Chondrocyte (in vitro differentiated cells): ENCODE measurements around the gene EIF3J. TPM values are rescaled to one million over a fixed set of nuclear protein-coding genes. Genes with fewer than 3 reads are reported as not detected.
"Not testable (repeated sequence)": the region's sequence is repeated elsewhere in the genome, so short reads cannot be mapped to it uniquely, and the experiment has no call there.

ENCODE experiments used
- DNase-seq: peaks from one replicate; pipeline ENCODE4 v3.0.0; 2021; ENCODE audit warnings: mixed read lengths, low spot score
- H3K27ac Mint-ChIP-seq: one replicate; pipeline ENCODE4 v1.8.0; 2021; ENCODE audit warnings: mild to moderate bottlenecking, moderate library complexity, mixed read lengths; ENCODE audit not compliant: unreplicated experiment
- H3K27me3 Mint-ChIP-seq: 2 replicates; pipeline ENCODE4 v1.8.0; 2021; ENCODE audit warnings: low read depth, mixed read lengths
- H3K36me3 Mint-ChIP-seq: 2 replicates; pipeline ENCODE4 v1.8.0; 2021; ENCODE audit warnings: low read depth, mixed read lengths
- H3K4me1 Mint-ChIP-seq: 2 replicates; pipeline ENCODE4 v1.8.0; 2021; ENCODE audit warnings: low read depth, mild to moderate bottlenecking, mixed read lengths
- H3K4me3 Mint-ChIP-seq: one replicate; pipeline ENCODE4 v1.8.0; 2021; ENCODE audit warnings: mild to moderate bottlenecking, moderate library complexity, mixed read lengths; ENCODE audit not compliant: unreplicated experiment
- H3K9me3 Mint-ChIP-seq: 2 replicates; pipeline ENCODE4 v1.8.0; 2021; ENCODE audit warnings: low read depth, mixed read lengths
- total RNA-seq: library from RNA; stranded (reverse); gene quantifications from 3 replicates; pipeline ENCODE4 v1.2.1, GENCODE V29; 2021
- TF ChIP-seq, protein P1 (sequence below): fragments of 200-600 bp; sonication (generic); IDR thresholded peaks from 2 replicates; pipeline ENCODE4 v1.5.0; 2021; ENCODE audit warnings: antibody characterized with exemption, mild to moderate bottlenecking, moderate library complexity

The EIF3J gene
- total RNA-seq, 1 donor from 2014 or later, result 98.0 TPM

DNA sequence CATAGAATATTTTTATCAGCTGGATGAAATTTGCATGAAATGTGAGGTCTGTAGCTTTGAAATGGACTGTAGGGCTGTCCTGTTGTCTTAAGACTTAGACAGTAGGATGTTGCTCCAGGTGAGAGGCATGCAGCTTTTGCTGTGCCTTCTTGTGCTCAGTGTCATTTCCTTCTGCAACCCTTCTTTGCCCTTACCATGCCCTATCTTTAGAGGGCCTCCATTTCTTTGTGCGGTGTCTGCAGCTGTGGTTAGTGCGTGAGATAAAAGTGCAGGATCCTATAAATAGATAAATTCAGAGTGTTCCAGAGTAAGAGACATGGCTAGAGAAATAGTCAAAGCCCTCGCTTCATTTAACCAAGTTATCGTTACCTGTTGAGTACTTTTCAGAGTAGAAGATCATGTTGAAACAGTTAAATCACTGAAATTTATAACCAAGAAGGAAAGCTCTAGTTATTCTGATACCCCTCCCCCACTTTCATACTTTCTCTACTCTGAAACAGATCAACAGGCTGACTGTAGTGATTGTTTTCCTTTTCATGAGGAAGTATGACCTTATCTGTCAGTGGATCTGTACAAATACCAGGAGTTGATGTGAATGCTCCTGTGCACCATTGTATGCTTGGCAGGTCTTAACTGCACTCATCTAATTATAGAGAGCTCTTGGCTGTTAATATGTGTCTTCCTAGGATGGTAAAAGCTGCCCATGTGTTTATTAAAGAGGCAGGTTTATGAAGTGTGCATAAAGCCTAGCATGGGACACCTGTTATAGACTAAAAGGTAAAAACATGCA is 18.2 kb downstream of the EIF3J start:
- Mint-ChIP-seq H3K27me3 (no peaks in the 10 kb centered on the region), H3K27ac (no peak overlapping the region)

DNA sequence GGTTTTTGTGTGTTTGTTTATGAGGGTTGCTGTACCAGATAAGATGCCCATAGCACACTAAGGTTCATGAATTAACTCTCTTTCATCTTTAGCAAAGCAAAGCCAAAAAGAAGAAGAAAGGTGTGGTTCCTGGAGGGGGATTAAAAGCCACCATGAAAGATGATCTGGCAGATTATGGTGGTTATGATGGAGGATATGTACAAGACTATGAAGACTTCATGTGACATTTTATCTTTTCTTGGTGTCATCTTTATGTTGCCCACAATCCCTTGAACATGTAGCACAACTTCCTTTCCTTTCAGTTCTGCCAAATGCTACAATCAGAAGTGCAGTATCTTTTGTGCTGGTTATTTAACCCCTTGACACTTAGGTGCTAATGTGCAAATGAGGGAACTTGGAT is 24.0 kb downstream of the EIF3J start:
- not testable (repeated sequence) for H3K4me1 Mint-ChIP-seq, H3K27ac Mint-ChIP-seq, DNase-seq, H3K4me3 Mint-ChIP-seq, H3K27me3 Mint-ChIP-seq, H3K9me3 Mint-ChIP-seq
- peaks cover 42% of the 10 kb centered on the region for H3K36me3 Mint-ChIP-seq

More for the DNA sequence above, 18.2 kb downstream of the EIF3J start:
- peaks cover 26% of the 10 kb centered on the region for H3K36me3 Mint-ChIP-seq
- no peaks in the 10 kb centered on the region for H3K9me3 Mint-ChIP-seq
- DNase-seq, result no peak
- TF ChIP-seq, protein P1, sequence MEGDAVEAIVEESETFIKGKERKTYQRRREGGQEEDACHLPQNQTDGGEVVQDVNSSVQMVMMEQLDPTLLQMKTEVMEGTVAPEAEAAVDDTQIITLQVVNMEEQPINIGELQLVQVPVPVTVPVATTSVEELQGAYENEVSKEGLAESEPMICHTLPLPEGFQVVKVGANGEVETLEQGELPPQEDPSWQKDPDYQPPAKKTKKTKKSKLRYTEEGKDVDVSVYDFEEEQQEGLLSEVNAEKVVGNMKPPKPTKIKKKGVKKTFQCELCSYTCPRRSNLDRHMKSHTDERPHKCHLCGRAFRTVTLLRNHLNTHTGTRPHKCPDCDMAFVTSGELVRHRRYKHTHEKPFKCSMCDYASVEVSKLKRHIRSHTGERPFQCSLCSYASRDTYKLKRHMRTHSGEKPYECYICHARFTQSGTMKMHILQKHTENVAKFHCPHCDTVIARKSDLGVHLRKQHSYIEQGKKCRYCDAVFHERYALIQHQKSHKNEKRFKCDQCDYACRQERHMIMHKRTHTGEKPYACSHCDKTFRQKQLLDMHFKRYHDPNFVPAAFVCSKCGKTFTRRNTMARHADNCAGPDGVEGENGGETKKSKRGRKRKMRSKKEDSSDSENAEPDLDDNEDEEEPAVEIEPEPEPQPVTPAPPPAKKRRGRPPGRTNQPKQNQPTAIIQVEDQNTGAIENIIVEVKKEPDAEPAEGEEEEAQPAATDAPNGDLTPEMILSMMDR, result no peak
- peaks cover 11% of the 10 kb centered on the region for H3K4me1 Mint-ChIP-seq
- H3K4me3 Mint-ChIP-seq, result no peak overlapping the region

DNA sequence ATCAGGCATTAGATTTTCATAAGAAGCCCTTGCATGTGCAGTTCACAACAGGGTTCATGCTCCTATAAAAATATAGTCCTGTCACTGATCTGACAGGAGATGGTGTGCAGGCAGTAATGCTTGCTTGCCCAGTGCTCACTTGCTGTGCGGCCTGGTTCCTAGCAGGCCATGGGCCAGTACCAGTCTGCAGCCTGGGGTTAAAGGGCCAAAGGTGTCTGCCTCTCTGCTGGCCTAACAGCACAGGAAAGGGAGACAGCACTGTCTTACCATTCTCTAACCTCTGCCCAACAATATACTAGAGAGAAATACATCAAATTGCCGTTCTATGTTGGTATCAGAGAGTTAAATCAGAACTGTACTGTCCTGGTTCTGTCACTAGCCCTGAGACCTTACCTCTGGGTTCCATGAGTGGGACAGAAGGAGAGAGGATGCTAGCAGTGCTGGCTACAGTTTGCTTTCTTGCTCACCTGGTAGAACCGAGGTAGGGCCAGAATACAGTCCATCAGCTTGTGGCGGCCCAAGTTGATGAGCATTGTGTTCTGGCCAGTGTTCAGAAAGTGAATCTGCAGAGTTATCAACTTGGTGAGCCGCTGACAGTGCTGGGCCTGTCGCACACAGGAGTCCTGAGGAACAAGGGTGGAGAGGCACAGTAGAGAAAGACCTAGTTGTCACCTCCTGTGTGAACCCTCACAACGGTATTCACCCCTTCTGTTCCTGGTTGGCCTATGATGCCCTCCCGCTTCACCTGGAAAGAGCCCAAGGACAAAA is 28.6 kb downstream of the EIF3J start:
- no peak overlapping the region for H3K4me3 Mint-ChIP-seq
- H3K27me3 Mint-ChIP-seq, result no peaks in the 10 kb centered on the region
- TF ChIP-seq, protein P1, result no peak
- H3K9me3 Mint-ChIP-seq, result no peaks in the 10 kb centered on the region
- DNase-seq, result no peak
- H3K27ac Mint-ChIP-seq, result no peak overlapping the region
- peaks cover 6% of the 10 kb centered on the region for H3K4me1 Mint-ChIP-seq
- peaks cover 36% of the 10 kb centered on the region for H3K36me3 Mint-ChIP-seq

DNA sequence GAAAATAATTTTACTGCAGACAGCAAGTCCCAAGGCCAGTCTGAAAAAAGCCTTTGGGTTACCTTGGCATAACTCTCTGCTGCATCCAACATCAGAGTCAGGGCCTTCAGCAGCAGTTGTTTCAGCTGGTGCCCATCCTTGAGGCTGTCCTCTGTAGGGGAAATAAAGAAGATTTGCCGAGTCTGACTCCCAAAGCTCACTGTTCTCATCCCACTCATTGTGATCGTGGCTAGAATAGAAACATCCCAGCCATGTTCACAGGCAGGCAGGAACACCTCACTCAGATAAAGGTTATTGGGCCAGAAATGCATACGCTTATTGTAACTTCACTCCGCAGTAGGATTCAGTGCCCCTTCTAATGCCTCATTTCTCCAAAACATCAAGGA is 29.2 kb downstream of the EIF3J start:
- DNase-seq, result no peak
- H3K4me3 Mint-ChIP-seq, result no peak overlapping the region
- H3K27me3 Mint-ChIP-seq, result no peaks in the 10 kb centered on the region
- TF ChIP-seq, protein P1, result no peak
- H3K9me3 Mint-ChIP-seq, result no peaks in the 10 kb centered on the region
- peaks cover 35% of the 10 kb centered on the region for H3K36me3 Mint-ChIP-seq
- H3K4me1 Mint-ChIP-seq, result peaks cover 6% of the 10 kb centered on the region
- no peak overlapping the region for H3K27ac Mint-ChIP-seq

DNA sequence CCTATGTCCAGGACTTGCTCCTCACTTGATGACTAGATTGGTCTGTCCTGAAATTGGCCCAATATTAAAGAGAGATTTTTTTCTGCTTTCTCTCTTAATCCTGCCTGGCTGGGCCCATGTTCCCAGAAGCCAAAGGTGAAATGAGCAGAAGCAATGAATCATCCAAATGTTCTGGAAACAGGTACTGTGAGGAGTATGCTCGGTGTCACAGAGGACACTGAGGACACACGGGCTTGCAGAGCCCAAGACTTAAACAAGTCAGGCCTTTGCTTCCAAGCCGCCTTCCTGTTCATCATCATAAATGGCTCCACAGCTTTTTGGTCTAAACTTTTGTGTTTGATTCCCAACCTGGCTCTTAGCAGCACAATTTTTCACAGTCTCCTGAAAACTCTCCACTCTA is 31.4 kb downstream of the EIF3J start:
- H3K4me1 Mint-ChIP-seq, result peaks cover 6% of the 10 kb centered on the region
- no peaks in the 10 kb centered on the region for H3K27me3 Mint-ChIP-seq
- peaks cover 31% of the 10 kb centered on the region for H3K36me3 Mint-ChIP-seq
- no peak overlapping the region for H3K27ac Mint-ChIP-seq
- no peak overlapping the region for H3K4me3 Mint-ChIP-seq
- DNase-seq, result no peak
- TF ChIP-seq, protein P1, result no peak
- H3K9me3 Mint-ChIP-seq, result no peaks in the 10 kb centered on the region
